ENCODE measurements around the gene SEPTIN10.

DNA sequence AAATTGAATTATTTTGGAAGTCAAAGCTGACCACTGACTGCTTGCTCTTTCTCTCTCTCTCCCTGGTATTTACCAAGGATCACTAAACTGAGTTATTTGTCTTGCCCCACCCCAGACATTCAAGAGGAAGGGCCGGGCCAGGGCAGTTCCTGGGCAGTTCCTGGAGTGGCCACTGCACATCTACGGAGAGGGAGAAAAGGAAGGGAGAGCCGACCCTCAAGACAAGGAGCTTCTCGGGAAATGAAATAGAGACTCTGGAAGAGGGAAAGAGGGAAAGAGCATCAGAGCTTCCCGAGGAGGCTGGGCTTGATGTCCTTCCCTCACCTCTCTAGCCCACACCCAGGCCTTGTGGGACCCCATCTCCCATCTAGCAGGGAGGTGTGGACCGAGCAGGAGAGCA is 83.1 kb downstream of the SEPTIN10 start:
- TF ChIP-seq EZH2phosphoT487 (IDR thresholded peaks at IDR 0.05; ENCODE audit: unreplicated experiment) (no peak), JUNB (IDR thresholded peaks at IDR 0.05; ENCODE audit: unreplicated experiment) (no peak), POLR2AphosphoS5 (IDR thresholded peaks at IDR 0.05; ENCODE audit: low read depth) (no peak), EZH2 (IDR thresholded peaks at IDR 0.05; ENCODE audit: low read depth, unreplicated experiment) (no peak)
- TF ChIP-seq, protein P1, sequence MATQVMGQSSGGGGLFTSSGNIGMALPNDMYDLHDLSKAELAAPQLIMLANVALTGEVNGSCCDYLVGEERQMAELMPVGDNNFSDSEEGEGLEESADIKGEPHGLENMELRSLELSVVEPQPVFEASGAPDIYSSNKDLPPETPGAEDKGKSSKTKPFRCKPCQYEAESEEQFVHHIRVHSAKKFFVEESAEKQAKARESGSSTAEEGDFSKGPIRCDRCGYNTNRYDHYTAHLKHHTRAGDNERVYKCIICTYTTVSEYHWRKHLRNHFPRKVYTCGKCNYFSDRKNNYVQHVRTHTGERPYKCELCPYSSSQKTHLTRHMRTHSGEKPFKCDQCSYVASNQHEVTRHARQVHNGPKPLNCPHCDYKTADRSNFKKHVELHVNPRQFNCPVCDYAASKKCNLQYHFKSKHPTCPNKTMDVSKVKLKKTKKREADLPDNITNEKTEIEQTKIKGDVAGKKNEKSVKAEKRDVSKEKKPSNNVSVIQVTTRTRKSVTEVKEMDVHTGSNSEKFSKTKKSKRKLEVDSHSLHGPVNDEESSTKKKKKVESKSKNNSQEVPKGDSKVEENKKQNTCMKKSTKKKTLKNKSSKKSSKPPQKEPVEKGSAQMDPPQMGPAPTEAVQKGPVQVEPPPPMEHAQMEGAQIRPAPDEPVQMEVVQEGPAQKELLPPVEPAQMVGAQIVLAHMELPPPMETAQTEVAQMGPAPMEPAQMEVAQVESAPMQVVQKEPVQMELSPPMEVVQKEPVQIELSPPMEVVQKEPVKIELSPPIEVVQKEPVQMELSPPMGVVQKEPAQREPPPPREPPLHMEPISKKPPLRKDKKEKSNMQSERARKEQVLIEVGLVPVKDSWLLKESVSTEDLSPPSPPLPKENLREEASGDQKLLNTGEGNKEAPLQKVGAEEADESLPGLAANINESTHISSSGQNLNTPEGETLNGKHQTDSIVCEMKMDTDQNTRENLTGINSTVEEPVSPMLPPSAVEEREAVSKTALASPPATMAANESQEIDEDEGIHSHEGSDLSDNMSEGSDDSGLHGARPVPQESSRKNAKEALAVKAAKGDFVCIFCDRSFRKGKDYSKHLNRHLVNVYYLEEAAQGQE (IDR thresholded peaks at IDR 0.05; ENCODE audit: unreplicated experiment): no peak
- TF ChIP-seq, protein P2, sequence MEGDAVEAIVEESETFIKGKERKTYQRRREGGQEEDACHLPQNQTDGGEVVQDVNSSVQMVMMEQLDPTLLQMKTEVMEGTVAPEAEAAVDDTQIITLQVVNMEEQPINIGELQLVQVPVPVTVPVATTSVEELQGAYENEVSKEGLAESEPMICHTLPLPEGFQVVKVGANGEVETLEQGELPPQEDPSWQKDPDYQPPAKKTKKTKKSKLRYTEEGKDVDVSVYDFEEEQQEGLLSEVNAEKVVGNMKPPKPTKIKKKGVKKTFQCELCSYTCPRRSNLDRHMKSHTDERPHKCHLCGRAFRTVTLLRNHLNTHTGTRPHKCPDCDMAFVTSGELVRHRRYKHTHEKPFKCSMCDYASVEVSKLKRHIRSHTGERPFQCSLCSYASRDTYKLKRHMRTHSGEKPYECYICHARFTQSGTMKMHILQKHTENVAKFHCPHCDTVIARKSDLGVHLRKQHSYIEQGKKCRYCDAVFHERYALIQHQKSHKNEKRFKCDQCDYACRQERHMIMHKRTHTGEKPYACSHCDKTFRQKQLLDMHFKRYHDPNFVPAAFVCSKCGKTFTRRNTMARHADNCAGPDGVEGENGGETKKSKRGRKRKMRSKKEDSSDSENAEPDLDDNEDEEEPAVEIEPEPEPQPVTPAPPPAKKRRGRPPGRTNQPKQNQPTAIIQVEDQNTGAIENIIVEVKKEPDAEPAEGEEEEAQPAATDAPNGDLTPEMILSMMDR (conservative IDR thresholded peaks at IDR 0.05; ENCODE audit: low read depth in 2 of 2): no peak
